MCF 10A (cell line): Measurements from ENCODE around the gene WDR4. TPM values are rescaled to one million over a fixed set of nuclear protein-coding genes. Genes with fewer than 3 reads are reported as not detected.
"Not testable (repeated sequence)": the region's sequence is repeated elsewhere in the genome, so short reads cannot be mapped to it uniquely, and the experiment has no call there.

ENCODE experiments used
- BruUV-seq: library from RNA; stranded (reverse); fragments of 400-500 nt; replicated peaks from 2 replicates; lab custom pipeline; 2021; lab: Mats Ljungman, UMichigan
- CTCF ChIA-PET: fragments of 300-600 bp; sonication (Branson Sonifier 250); formaldehyde crosslinking; extraction: SDS; loops from one replicate; lab custom pipeline; 2021; ENCODE audit warnings: antibody characterized with exemption, inconsistent platforms; lab: Yijun Ruan, JAX
- POLR2A ChIA-PET: fragments of 300-600, 350-650 bp; sonication (Branson Sonifier 250); formaldehyde crosslinking; extraction: SDS; loops from one replicate; lab custom pipeline; 2020; ENCODE audit warnings: antibody characterized with exemption, inconsistent platforms; lab: Yijun Ruan, JAX
- DNase-seq: peaks from one replicate; pipeline ENCODE4 v3.0.0-alpha.2; 2018; ENCODE audit not compliant: unreplicated experiment
- H3K27ac Mint-ChIP-seq: one replicate; pipeline ENCODE4 v1.8.0; 2022; ENCODE audit warnings: mild to moderate bottlenecking, low read depth, mixed read lengths; ENCODE audit not compliant: unreplicated experiment
- H3K27me3 Mint-ChIP-seq: one replicate; pipeline ENCODE4 v1.8.0; 2022; ENCODE audit warnings: mixed read lengths; ENCODE audit not compliant: insufficient read depth, unreplicated experiment
- H3K36me3 Mint-ChIP-seq: one replicate; pipeline ENCODE4 v1.8.0; 2022; ENCODE audit warnings: mild to moderate bottlenecking, moderate library complexity, mixed read lengths; ENCODE audit not compliant: insufficient read depth, unreplicated experiment
- H3K4me1 Mint-ChIP-seq: one replicate; pipeline ENCODE4 v1.8.0; 2022; ENCODE audit warnings: mixed read lengths; ENCODE audit not compliant: insufficient read depth, unreplicated experiment
- H3K4me3 Mint-ChIP-seq: one replicate; pipeline ENCODE4 v1.8.0; 2022; ENCODE audit warnings: mild to moderate bottlenecking, moderate library complexity, mixed read lengths; ENCODE audit not compliant: unreplicated experiment
- H3K9me3 Mint-ChIP-seq: one replicate; pipeline ENCODE4 v1.8.0; 2022; ENCODE audit warnings: mixed read lengths; ENCODE audit not compliant: unreplicated experiment
- intact Hi-C: fragments of 100-400 bp; cut with micrococcal nuclease; formaldehyde crosslinking; loops from 2 replicates; pipeline ENCODE4 v1.14.1; 2022
- total RNA-seq: library from RNA; stranded (reverse); gene quantifications from 2 replicates; pipeline ENCODE4 v1.2.3, GENCODE V29; 2022
- TF ChIP-seq, protein P1 (sequence below): fragments of 200-600 bp; IDR thresholded peaks from one replicate; pipeline ENCODE4 v1.8.0; 2022; ENCODE audit warnings: antibody characterized with exemption, mild to moderate bottlenecking; ENCODE audit not compliant: unreplicated experiment

Gene WDR4
- total RNA-seq, 1 experiment from 2014 or later: 34.4 TPM

DNA sequence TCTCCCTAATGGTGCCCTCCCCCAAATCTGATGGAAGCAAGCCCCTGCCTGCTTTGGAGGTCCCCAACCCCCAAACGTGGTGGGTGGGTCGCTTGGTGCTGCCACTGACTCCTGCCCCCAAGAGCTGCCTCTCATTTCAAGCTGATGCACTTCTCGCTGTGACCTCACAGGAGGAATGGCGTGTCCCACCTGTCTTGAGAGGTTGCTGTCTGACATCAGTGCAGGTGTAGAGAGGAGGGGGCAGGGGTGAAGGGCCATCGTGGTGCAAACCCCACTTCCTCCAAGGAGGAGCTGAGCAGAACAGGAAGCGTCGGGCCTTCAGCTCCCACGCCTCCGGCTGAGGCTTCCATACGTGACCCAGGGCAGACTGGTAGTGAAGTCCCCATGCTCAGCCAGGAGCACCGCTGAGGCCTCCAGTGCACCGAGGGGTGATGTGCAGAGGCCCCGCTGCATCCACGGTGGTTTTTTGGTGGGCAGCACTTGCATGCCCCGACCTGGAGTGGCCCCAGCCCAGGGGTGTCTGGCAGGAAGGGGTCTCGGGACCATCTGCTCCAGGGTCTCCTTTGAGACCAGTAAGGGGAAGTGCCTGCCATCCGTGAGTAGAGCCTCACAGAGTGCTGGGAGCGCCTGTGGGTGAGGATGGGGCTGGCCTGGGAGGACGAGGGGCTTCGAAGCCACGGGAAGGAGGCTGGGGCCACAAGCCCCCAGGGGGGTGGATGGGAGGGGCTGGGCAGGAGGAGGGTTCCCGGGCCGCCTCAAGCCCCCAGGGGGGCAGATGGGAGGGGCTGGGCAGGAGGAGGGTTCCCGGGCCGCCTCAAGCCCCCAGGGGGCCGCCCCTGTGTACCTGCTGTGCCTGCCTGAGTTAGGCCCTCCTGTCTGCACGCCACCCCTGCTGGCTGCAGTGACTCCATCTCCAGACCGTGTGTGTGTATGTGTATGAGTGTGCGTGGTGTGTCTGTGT, 39.8 kb downstream of the WDR4 start:
- Mint-ChIP-seq H3K27ac (no peak overlapping the region), H3K4me1 (no peaks in the 10 kb centered on the region), H3K36me3 (peaks cover 62% of the 10 kb centered on the region), H3K4me3 (no peak overlapping the region), H3K9me3 (no peaks in the 10 kb centered on the region), H3K27me3 (no peaks in the 10 kb centered on the region)
- DNase-seq: no peak
- TF ChIP-seq, protein P1, sequence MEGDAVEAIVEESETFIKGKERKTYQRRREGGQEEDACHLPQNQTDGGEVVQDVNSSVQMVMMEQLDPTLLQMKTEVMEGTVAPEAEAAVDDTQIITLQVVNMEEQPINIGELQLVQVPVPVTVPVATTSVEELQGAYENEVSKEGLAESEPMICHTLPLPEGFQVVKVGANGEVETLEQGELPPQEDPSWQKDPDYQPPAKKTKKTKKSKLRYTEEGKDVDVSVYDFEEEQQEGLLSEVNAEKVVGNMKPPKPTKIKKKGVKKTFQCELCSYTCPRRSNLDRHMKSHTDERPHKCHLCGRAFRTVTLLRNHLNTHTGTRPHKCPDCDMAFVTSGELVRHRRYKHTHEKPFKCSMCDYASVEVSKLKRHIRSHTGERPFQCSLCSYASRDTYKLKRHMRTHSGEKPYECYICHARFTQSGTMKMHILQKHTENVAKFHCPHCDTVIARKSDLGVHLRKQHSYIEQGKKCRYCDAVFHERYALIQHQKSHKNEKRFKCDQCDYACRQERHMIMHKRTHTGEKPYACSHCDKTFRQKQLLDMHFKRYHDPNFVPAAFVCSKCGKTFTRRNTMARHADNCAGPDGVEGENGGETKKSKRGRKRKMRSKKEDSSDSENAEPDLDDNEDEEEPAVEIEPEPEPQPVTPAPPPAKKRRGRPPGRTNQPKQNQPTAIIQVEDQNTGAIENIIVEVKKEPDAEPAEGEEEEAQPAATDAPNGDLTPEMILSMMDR: no peak
- intact Hi-C loops: no loop called here
- ChIA-PET POLR2A (no interaction called here), CTCF (no interaction called here)
- BruUV-seq: no TSS peak

DNA sequence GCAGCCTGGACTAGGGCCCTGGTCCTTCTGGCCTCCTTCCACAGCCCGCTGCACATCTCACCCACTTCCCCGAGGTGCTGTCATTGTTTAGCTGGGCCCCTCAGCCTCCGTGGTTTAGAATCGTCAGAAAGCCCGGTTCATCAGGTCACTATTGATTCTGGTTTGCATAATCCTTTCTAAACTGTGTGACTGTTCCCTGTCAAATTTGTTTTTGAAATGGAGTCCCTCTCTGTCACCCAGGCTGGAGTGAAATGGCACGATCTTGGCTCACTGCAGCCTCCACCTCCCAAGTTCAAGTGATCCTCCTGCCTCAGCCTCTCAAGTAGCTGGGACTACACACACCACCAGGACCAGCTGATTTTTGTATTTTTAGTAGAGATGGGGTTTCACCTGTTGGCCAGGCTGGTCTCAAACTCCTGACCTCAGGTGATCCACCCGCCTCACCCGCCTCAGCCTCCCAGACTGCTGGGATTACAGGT, 41.1 kb downstream of the WDR4 start:
- H3K27ac Mint-ChIP-seq, POLR2A ChIA-PET, intact Hi-C loops, H3K4me3 Mint-ChIP-seq, H3K9me3 Mint-ChIP-seq, DNase-seq, H3K27me3 Mint-ChIP-seq, BruUV-seq, H3K4me1 Mint-ChIP-seq: not testable (repeated sequence)
- peaks cover 57% of the 10 kb centered on the region for H3K36me3 Mint-ChIP-seq
- CTCF ChIA-PET: interaction anchor here (0.7 kb wide), 1 partner anchor 13 kb away, joined by 3 read pairs; no protein-coding TSS in a partner anchor

- Mint-ChIP-seq H3K4me1 (no peaks in the 10 kb centered on the region), H3K27ac (no peak overlapping the region), H3K4me3 (no peak overlapping the region), H3K27me3 (no peaks in the 10 kb centered on the region), H3K9me3 (no peaks in the 10 kb centered on the region), H3K36me3 (peaks cover 57% of the 10 kb centered on the region)
- no TSS peak for BruUV-seq
- DNase-seq: no peak
- ChIA-PET POLR2A (no interaction called here), CTCF (interaction anchor here (0.7 kb wide), 1 partner anchor 14 kb away, joined by 3 read pairs; no protein-coding TSS in a partner anchor)
- TF ChIP-seq, protein P1: no peak
- intact Hi-C loops: no loop called here
These were observed 41.7 kb downstream of the WDR4 start for GRCh38 chr21:42837421-42838211.

- CTCF ChIA-PET: interaction anchor here (0.6 kb wide), 2 partner anchors 278 to 353 kb away, joined by 3 to 5 read pairs; no protein-coding TSS in a partner anchor
- Mint-ChIP-seq H3K36me3 (peaks cover 52% of the 10 kb centered on the region), H3K9me3 (no peaks in the 10 kb centered on the region), H3K4me1 (no peaks in the 10 kb centered on the region), H3K4me3 (no peak overlapping the region), H3K27ac (no peak overlapping the region), H3K27me3 (no peaks in the 10 kb centered on the region)
- POLR2A ChIA-PET: interaction anchor here (1.4 kb wide), 1 partner anchor 16 kb away, joined by 4 read pairs; no protein-coding TSS in a partner anchor
- intact Hi-C loops: no loop called here
- no TSS peak for BruUV-seq
- TF ChIP-seq, protein P1: no peak
- no peak for DNase-seq
These were observed 42.5 kb downstream of the WDR4 start for GRCh38 chr21:42836767-42837301.
